Osteoblast (primary cell): ENCODE results near the gene DGKI. TPM values are rescaled to one million over a fixed set of nuclear protein-coding genes. Genes with fewer than 3 reads are reported as not detected.

Experiments used
- DNase-seq: peaks from one replicate; pipeline ENCODE4 v3.0.0; 2011; ENCODE audit warnings: low spot score, mixed read lengths; ENCODE audit not compliant: insufficient read length; ENCODE audit errors: missing footprints
- H2AFZ ChIP-seq: 2 replicates; pipeline ENCODE4 v1.6.0; 2011; ENCODE audit warnings: mild to moderate bottlenecking, low read length
- H3K27ac ChIP-seq: 2 replicates; pipeline ENCODE4 v1.5.1; 2011; ENCODE audit warnings: mild to moderate bottlenecking, low read depth, low read length, moderate library complexity
- H3K27me3 ChIP-seq: 2 replicates; pipeline ENCODE4 v1.6.0; 2012; ENCODE audit warnings: mild to moderate bottlenecking, control low read depth, inconsistent platforms, low read length, moderate library complexity; ENCODE audit not compliant: insufficient read depth
- H3K36me3 ChIP-seq: 2 replicates; pipeline ENCODE4 v1.5.1; 2011; ENCODE audit warnings: mild to moderate bottlenecking, low read length, control low read depth, moderate library complexity; ENCODE audit not compliant: insufficient read depth
- H3K4me1 ChIP-seq: 2 replicates; pipeline ENCODE4 v1.5.1; 2011; ENCODE audit warnings: mild to moderate bottlenecking, low read length, control low read depth, moderate library complexity; ENCODE audit not compliant: insufficient read depth
- H3K4me2 ChIP-seq: 2 replicates; pipeline ENCODE4 v1.6.0; 2011; ENCODE audit warnings: mild to moderate bottlenecking, low read length; ENCODE audit not compliant: insufficient read depth
- H3K4me3 ChIP-seq: fragments of 200-600 bp; sonication (generic); 3 replicates; pipeline ENCODE4 v1.5.1; 2012; ENCODE audit warnings: mild to moderate bottlenecking, low read length, inconsistent platforms; ENCODE audit not compliant: insufficient read depth
- H3K79me2 ChIP-seq: 2 replicates; pipeline ENCODE4 v1.6.0; 2012; ENCODE audit warnings: mild to moderate bottlenecking, low read length, control low read depth, inconsistent platforms; ENCODE audit not compliant: insufficient read depth
- H3K9me3 ChIP-seq: 2 replicates; pipeline ENCODE4 v1.5.1; 2011; ENCODE audit warnings: low read depth, low read length, control low read depth
- H4K20me1 ChIP-seq: 2 replicates; pipeline ENCODE4 v1.6.0; 2012; ENCODE audit warnings: mild to moderate bottlenecking, low read length, control low read depth; ENCODE audit not compliant: insufficient read depth
- CTCF ChIP-seq: IDR thresholded peaks from 2 replicates; pipeline ENCODE4 v1.5.1; 2011; ENCODE audit warnings: mild to moderate bottlenecking, low read depth, low read length, moderate library complexity; ENCODE audit errors: extremely low read depth
- total RNA-seq: library from RNA; depleted of rRNA; stranded (reverse); fragments of >200 nt; gene quantifications from 2 replicates; pipeline ENCODE4 v1.2.3, GENCODE V29; 2012

DGKI gene
- total RNA-seq, 1 donor = 19.2 TPM

- TF ChIP-seq CTCF = no peak
- H3K9me3 ChIP-seq = no peaks in the 10 kb centered on the region
- peaks cover 5% of the 10 kb centered on the region for H3K36me3 ChIP-seq
- peak overlapping the region; percentile 35 for H2AFZ ChIP-seq
- no peaks in the 10 kb centered on the region for H4K20me1 ChIP-seq
- no peaks in the 10 kb centered on the region for H3K27me3 ChIP-seq
- H3K27ac ChIP-seq = peak overlapping the region; percentile 67
- no peaks in the 10 kb centered on the region for H3K79me2 ChIP-seq
- H3K4me3 ChIP-seq = no peak overlapping the region
- no peak for DNase-seq
- no peak overlapping the region for H3K4me2 ChIP-seq
- peaks cover 19% of the 10 kb centered on the region for H3K4me1 ChIP-seq
These were observed 189.9 kb downstream of the DGKI start for GRCh38 chr7:137656850-137657232.

- Histone ChIP-seq H3K4me3 (no peak overlapping the region), H3K4me1 (peaks cover 19% of the 10 kb centered on the region), H3K4me2 (no peak overlapping the region), H3K27ac (peak overlapping the region; percentile 67), H3K36me3 (peaks cover 5% of the 10 kb centered on the region), H2AFZ (peak overlapping the region; percentile 30), H3K27me3 (no peaks in the 10 kb centered on the region), H3K9me3 (no peaks in the 10 kb centered on the region), H4K20me1 (no peaks in the 10 kb centered on the region), H3K79me2 (no peaks in the 10 kb centered on the region)
- DNase-seq = peak; percentile 65
- peak; percentile 91 for TF ChIP-seq CTCF
These were observed 190.4 kb downstream of the DGKI start for GRCh38 chr7:137656227-137656849.

- Histone ChIP-seq H2AFZ (peak overlapping the region; percentile 30), H3K36me3 (peaks cover 5% of the 10 kb centered on the region), H3K27me3 (no peaks in the 10 kb centered on the region), H4K20me1 (no peaks in the 10 kb centered on the region), H3K9me3 (no peaks in the 10 kb centered on the region), H3K4me2 (no peak overlapping the region), H3K79me2 (no peaks in the 10 kb centered on the region), H3K4me1 (peaks cover 19% of the 10 kb centered on the region), H3K27ac (peak overlapping the region; percentile 67), H3K4me3 (no peak overlapping the region)
- no peak for TF ChIP-seq CTCF
- DNase-seq = no peak
These were observed 191.0 kb downstream of the DGKI start for GRCh38 chr7:137655804-137656203.

- no peaks in the 10 kb centered on the region for H3K9me3 ChIP-seq
- DNase-seq = no peak
- no peak overlapping the region for H2AFZ ChIP-seq
- H3K36me3 ChIP-seq = peaks cover 5% of the 10 kb centered on the region
- no peaks in the 10 kb centered on the region for H4K20me1 ChIP-seq
- H3K27me3 ChIP-seq = no peaks in the 10 kb centered on the region
- H3K4me2 ChIP-seq = no peak overlapping the region
- peaks cover 19% of the 10 kb centered on the region for H3K4me1 ChIP-seq
- no peak for TF ChIP-seq CTCF
- no peaks in the 10 kb centered on the region for H3K79me2 ChIP-seq
- no peak overlapping the region for H3K4me3 ChIP-seq
- no peak overlapping the region for H3K27ac ChIP-seq
These were observed 194.1 kb downstream of the DGKI start for GRCh38 chr7:137652721-137653120.
